Heart right ventricle (tissue), 16 donors: ENCODE data around the gene RAD18. TPM values are rescaled to one million over a fixed set of nuclear protein-coding genes. Genes with fewer than 3 reads are reported as not detected.

Source experiments
- ATAC-seq, 8 donors: fragments of 200-7000 bp; cut with Tn5 transposase; one replicate each; pipeline ENCODE4 v1.9.1; 2020; ENCODE audit warnings: mild to moderate bottlenecking in 8 of 8, moderate library complexity in 8 of 8, moderate number of reproducible peaks in 1 of 8
- DNase-seq, 2 donors: peaks; one replicate each; pipeline ENCODE4 v3.0.0-alpha.2; 2020
- H3K27ac ChIP-seq, 10 donors: fragments of 200-600 bp; sonication (generic) in 2 of 10; one replicate each; pipeline versions ENCODE4 v1.5.0 to v1.8.0; 2020 to 2022; ENCODE audit warnings: mild to moderate bottlenecking in 3 of 10
- H3K27me3 ChIP-seq, 7 donors: fragments of 200-600 bp; one replicate each; pipeline ENCODE4 v1.8.0; 2021 to 2022; ENCODE audit warnings: mild to moderate bottlenecking in 2 of 7
- H3K36me3 ChIP-seq, 9 donors: fragments of 200-600 bp; sonication (generic) in 1 of 9; one replicate each; pipeline versions ENCODE4 v1.5.0 to v1.8.0; 2020 to 2022; ENCODE audit warnings: mild to moderate bottlenecking in 2 of 9
- H3K4me1 ChIP-seq, 9 donors: fragments of 200-600 bp; sonication (generic) in 1 of 9; one replicate each; pipeline versions ENCODE4 v1.5.0 to v1.8.0; 2020 to 2022; ENCODE audit warnings: mild to moderate bottlenecking in 4 of 9
- H3K4me3 ChIP-seq, 10 donors: fragments of 200-600 bp; sonication (generic) in 2 of 10; one replicate each; pipeline versions ENCODE4 v1.5.0 to v1.8.0; 2020 to 2022; ENCODE audit warnings: mild to moderate bottlenecking in 7 of 10, moderate library complexity in 2 of 10
- H3K9me3 ChIP-seq, 11 donors: fragments of 200-600 bp in 10 of 11; sonication (generic) in 2 of 11; one replicate each; pipeline versions ENCODE4 v1.5.0 to v1.8.0; 2013 to 2022; ENCODE audit warnings: mild to moderate bottlenecking in 2 of 11, control low read depth in 1 of 11, moderate library complexity in 1 of 11
- CTCF ChIP-seq, 9 donors: fragments of 200-600 bp; sonication (generic) in 2 of 9; IDR thresholded peaks; one replicate each; pipeline versions ENCODE4 v1.5.0 to v1.8.0; 2021 to 2022; ENCODE audit warnings: antibody characterized with exemption in 9 of 9, mild to moderate bottlenecking in 5 of 9, moderate library complexity in 1 of 9
- WGBS, 2 donors: extraction: QIAGEN DNeasy Blood & Tissue Kit; methylation state at CpG; one replicate each; pipeline ENCODE4 v1.1.7; 2013; ENCODE audit warnings: inconsistent platforms in 1 of 2; 5-methylcytosine and 5-hydroxymethylcytosine counted together
- intact Hi-C, 10 donors: fragments of 100-400 bp; cut with DNase I; formaldehyde crosslinking; loops; one replicate each; pipeline versions ENCODE4 v1.11.1 to v1.14.2; 2022
- polyA plus RNA-seq, 2 donors: library from polyadenylated mRNA; stranded (reverse); fragments of 200-250 nt; gene quantifications; one replicate each; pipeline ENCODE4 v1.2.3, GENCODE V29; 2013
- total RNA-seq, 10 donors: library from RNA; stranded (reverse); fragmentation: NEBNext Ultra II Directional in 3 of 10; extraction: Animal tissue kit (Norgen Biotek cat#: 25700) in 3 of 10; gene quantifications; one replicate each; pipeline versions ENCODE4 v1.2.1 to v1.2.4, GENCODE V29; 2021 to 2023
- donor health status: Arrhythmogenic right ventricular cardiomyopathy.
- donor health status: ischemic (EF 13 %, LVEDD 7.1; RV severe dilation, severe dysfunction).
- donor health status: healthy with polysubstance abuse.
- donor health status: DM: no; HTN: yes; CAD: no.
- donor health status: DM: no; HTN: no; CAD: no.
- donor health status: ischemic (EF 25% LVEDD 6.9; RV normal size, moderate dysfunction).
- donor health status: ischemic (EF 25% LVEDD 5.7; RV mildly dilated, moderate dysfunction).
- donor health status: healthy.
- donor health status: DM: yes; HTN: yes; CAD: no.
- donor health status: Ischemic cardiomyopathy.
- donor health status: ischemic (EF 35%, LVEDD 5.7; RV mildly dilated, moderate dysfunction).
- donor health status: nonischemic (EF 11% LVEDD 7.7; RV severe dilation, severe dysfunction).
- donor health status: DM: yes; HTN: yes; CAD: no.
- donor health status: PGD.
- donor health status: ischemic (EF 29% LVEDD 5.4; RV normal size, mild dysfunction).
- donor health status: nonischemic (EF 23%, LVEDD 6.1; RV moderate dilation, normal function).

The RAD18 gene
- total and polyA plus RNA-seq, 12 donors, result 0.97 to 4.6 (median 2.8) TPM

GRCh38 chr3:9007928-9008327, 44.7 kb upstream of the RAD18 start:
- H3K27me3 ChIP-seq, result no peaks in the 10 kb centered on the region
- peaks cover 0 to 10% (median 0%) of the 10 kb centered on the region in 9 donors for H3K36me3 ChIP-seq
- ATAC-seq, result no peak
- no peaks in the 10 kb centered on the region for H3K4me1 ChIP-seq
- no peak overlapping the region for H3K27ac ChIP-seq
- intact Hi-C loops, result no loop called here
- no peak for TF ChIP-seq CTCF (IDR thresholded peaks at IDR 0.05)
- 86% methylated on average over 2 of the region's 2 CpGs for WGBS, 2 donors
- H3K9me3 ChIP-seq, result no peaks in the 10 kb centered on the region
- H3K4me3 ChIP-seq, result no peak overlapping the region
- DNase-seq, result no peak

GRCh38 chr3:9007213-9007612, 43.9 kb upstream of the RAD18 start:
- Histone ChIP-seq H3K27me3 (no peaks in the 10 kb centered on the region), H3K27ac (no peak overlapping the region), H3K9me3 (no peaks in the 10 kb centered on the region), H3K4me3 (no peak overlapping the region), H3K4me1 (no peaks in the 10 kb centered on the region), H3K36me3 (peaks cover 0 to 4% (median 0%) of the 10 kb centered on the region in 9 donors)
- 88 to 93% methylated on average over 2 of the region's 2 CpGs for WGBS, 2 donors
- TF ChIP-seq CTCF (IDR thresholded peaks at IDR 0.05), result no peak
- ATAC-seq (no peak), DNase-seq (no peak)
- intact Hi-C loops, result no loop called here

GRCh38 chr3:9000041-9000440, 36.8 kb upstream of the RAD18 start:
- H3K9me3 ChIP-seq, result no peaks in the 10 kb centered on the region
- H3K36me3 ChIP-seq, result no peaks in the 10 kb centered on the region
- intact Hi-C loops, result no loop called here
- H3K4me1 ChIP-seq, result peaks cover 0 to 19% (median 5%) of the 10 kb centered on the region in 9 donors
- no peak for TF ChIP-seq CTCF (IDR thresholded peaks at IDR 0.05)
- H3K27me3 ChIP-seq, result no peaks in the 10 kb centered on the region
- no peak overlapping the region for H3K4me3 ChIP-seq
- no peak overlapping the region for H3K27ac ChIP-seq
- ATAC-seq (no peak), DNase-seq (no peak)

- Histone ChIP-seq H3K36me3 (peaks cover 0 to 4% (median 0%) of the 10 kb centered on the region in 9 donors), H3K27me3 (no peaks in the 10 kb centered on the region), H3K27ac (peak overlapping the region in 6 of 10 donors; percentile 29 to 78 (median 64)), H3K9me3 (no peaks in the 10 kb centered on the region), H3K4me3 (no peak overlapping the region), H3K4me1 (peaks cover 0 to 19% (median 5%) of the 10 kb centered on the region in 9 donors)
- WGBS, 2 donors, result 61 to 70% methylated on average over 3 of the region's 3 CpGs
- TF ChIP-seq CTCF (IDR thresholded peaks at IDR 0.05), result no peak
- intact Hi-C loops, result loop anchor here in 1 of 10 donors (2.0 kb wide), 1 partner anchor 66 kb away; no protein-coding TSS in a partner anchor
- no peak for DNase-seq
- ATAC-seq, result no peak
Observed at GRCh38 chr3:8997151-8997550, 33.9 kb upstream of the RAD18 start.
